ENCODE results near the gene PTPRD. TPM values are rescaled to one million over a fixed set of nuclear protein-coding genes. Genes with fewer than 3 reads are reported as not detected.

The PTPRD gene
- total and polyA plus RNA-seq, 2 donors (not counting 1 experiment from before 2014, with no cell fraction given), result 0.35 to 4.8 TPM

DNA sequence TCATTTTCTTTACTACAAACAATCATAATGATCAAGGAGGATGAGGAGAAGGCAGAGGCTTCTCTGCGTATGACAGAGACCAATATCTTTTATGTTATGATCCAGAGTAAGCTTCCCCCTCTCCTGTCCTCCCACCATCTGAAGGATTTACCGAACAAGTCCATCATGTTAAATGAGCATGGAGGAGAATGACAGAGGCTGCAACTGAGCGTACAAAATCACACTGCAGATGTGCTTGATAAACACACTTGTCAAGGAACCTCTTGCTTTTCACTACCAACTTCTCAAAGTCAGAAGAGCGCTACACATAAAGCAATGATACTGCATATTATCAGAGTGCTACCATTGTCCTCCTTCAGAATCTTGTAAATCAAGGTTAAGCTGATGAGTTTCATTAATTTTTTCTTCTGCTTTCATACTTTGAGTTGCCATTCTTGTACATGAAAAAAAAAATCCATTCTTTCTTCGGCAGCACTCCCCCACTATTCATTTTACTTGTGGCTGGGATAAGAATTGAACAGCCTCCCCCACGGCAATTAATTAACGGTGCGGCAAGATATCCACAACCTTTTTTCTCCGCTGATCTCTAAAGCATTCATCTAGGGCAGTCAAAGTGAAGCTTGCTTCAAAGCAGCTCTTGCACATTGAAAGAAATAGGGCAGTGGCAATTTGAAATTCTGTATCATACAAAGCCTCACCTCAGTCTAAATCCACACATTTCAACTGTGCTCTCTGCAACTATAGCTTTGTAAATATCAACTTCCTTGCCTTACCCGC is 2139.4 kb downstream of the PTPRD start:
- Histone ChIP-seq H3K4me1 (ENCODE audit: control insufficient read depth, extremely low read depth, insufficient read depth, low read length) (no peaks in the 10 kb centered on the region), H3K4me3 (replicated peaks in 1 of 4; ENCODE audit: control extremely low read depth in 1 of 4, insufficient read depth in 1 of 4, low read depth in 3 of 4, low read length in 4 of 4) (no peak overlapping the region), H3K9me3 (ENCODE audit: control insufficient read depth, insufficient read depth, low read depth, low read length) (no peaks in the 10 kb centered on the region), H3K27me3 (ENCODE audit: control insufficient read depth, insufficient read depth, low read length) (no peaks in the 10 kb centered on the region), H3K4me2 (ENCODE audit: extremely low read depth, insufficient read depth, low read length) (no peak overlapping the region), H3K36me3 (ENCODE audit: control insufficient read depth, insufficient read depth, low read length) (no peaks in the 10 kb centered on the region), H3K27ac (ENCODE audit: insufficient read depth, low read length) (no peak overlapping the region), H3K79me2 (ENCODE audit: control insufficient read depth, insufficient read depth, low read length) (no peaks in the 10 kb centered on the region), H4K20me1 (ENCODE audit: control insufficient read depth, extremely low read depth, insufficient read depth, low read length) (no peaks in the 10 kb centered on the region), H2AFZ (ENCODE audit: low read length) (no peak overlapping the region), H3K9ac (ENCODE audit: insufficient read depth, low read length) (no peak overlapping the region)
- DNase-seq (ENCODE audit: low read depth in 2 of 2), result no peak
- TF ChIP-seq CTCF (conservative IDR thresholded peaks at IDR 0.05 in 1 of 2, IDR thresholded peaks at IDR 0.05 in 1 of 2; ENCODE audit: low read depth in 1 of 2, low read length in 2 of 2) (no peak), EZH2 (IDR thresholded peaks at IDR 0.05; ENCODE audit: low read length, missing control alignments) (no peak)

DNA sequence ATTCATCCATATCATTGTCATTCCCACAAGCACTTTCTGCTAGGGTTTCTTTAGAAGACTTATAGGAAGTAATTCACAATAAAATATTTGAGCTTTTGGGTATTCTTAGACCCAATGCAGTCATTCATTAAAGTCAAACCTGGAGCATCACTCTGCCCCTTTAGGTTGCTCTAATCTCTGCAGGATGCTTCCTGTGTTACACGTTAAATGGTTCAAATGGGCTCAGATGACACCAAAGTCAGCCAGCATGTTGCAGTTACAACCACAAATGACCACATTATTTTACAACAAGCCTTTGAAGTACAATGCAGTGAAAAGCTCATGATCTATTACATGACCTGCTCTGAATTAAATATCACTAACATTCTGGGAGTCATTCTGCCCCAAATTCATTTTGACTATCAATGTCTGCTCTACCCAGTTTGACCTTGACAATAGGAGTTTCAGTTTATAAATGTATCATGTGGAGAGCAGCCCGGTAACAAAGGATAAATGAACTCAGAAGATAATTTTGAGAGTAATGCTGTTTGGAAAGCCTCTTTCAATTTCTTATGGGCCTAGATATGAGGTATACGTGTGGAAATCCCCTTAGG is 2144.7 kb downstream of the PTPRD start:
- Histone ChIP-seq H3K36me3 (ENCODE audit: control insufficient read depth, insufficient read depth, low read length) (no peaks in the 10 kb centered on the region), H3K79me2 (ENCODE audit: control insufficient read depth, insufficient read depth, low read length) (no peaks in the 10 kb centered on the region), H3K4me2 (ENCODE audit: extremely low read depth, insufficient read depth, low read length) (no peak overlapping the region), H3K27ac (ENCODE audit: insufficient read depth, low read length) (no peak overlapping the region), H3K4me3 (replicated peaks in 1 of 4; ENCODE audit: control extremely low read depth in 1 of 4, insufficient read depth in 1 of 4, low read depth in 3 of 4, low read length in 4 of 4) (no peak overlapping the region), H3K27me3 (ENCODE audit: control insufficient read depth, insufficient read depth, low read length) (no peaks in the 10 kb centered on the region), H3K9me3 (ENCODE audit: control insufficient read depth, insufficient read depth, low read depth, low read length) (no peaks in the 10 kb centered on the region), H2AFZ (ENCODE audit: low read length) (no peak overlapping the region), H3K9ac (ENCODE audit: insufficient read depth, low read length) (no peak overlapping the region), H4K20me1 (ENCODE audit: control insufficient read depth, extremely low read depth, insufficient read depth, low read length) (no peaks in the 10 kb centered on the region), H3K4me1 (ENCODE audit: control insufficient read depth, extremely low read depth, insufficient read depth, low read length) (no peaks in the 10 kb centered on the region)
- DNase-seq (ENCODE audit: low read depth in 2 of 2), result no peak
- TF ChIP-seq EZH2 (IDR thresholded peaks at IDR 0.05; ENCODE audit: low read length, missing control alignments), result no peak
- no peak for TF ChIP-seq CTCF (conservative IDR thresholded peaks at IDR 0.05 in 1 of 2, IDR thresholded peaks at IDR 0.05 in 1 of 2; ENCODE audit: low read depth in 1 of 2, low read length in 2 of 2)

GRCh38 chr9:8457816-8458215 is 2155.0 kb downstream of the PTPRD start:
- Histone ChIP-seq H3K4me2 (ENCODE audit: extremely low read depth, insufficient read depth, low read length) (no peak overlapping the region), H3K79me2 (ENCODE audit: control insufficient read depth, insufficient read depth, low read length) (no peaks in the 10 kb centered on the region), H3K36me3 (ENCODE audit: control insufficient read depth, insufficient read depth, low read length) (no peaks in the 10 kb centered on the region), H3K9ac (ENCODE audit: insufficient read depth, low read length) (no peak overlapping the region), H2AFZ (ENCODE audit: low read length) (no peak overlapping the region), H4K20me1 (ENCODE audit: control insufficient read depth, extremely low read depth, insufficient read depth, low read length) (no peaks in the 10 kb centered on the region), H3K4me3 (replicated peaks in 1 of 4; ENCODE audit: control extremely low read depth in 1 of 4, insufficient read depth in 1 of 4, low read depth in 3 of 4, low read length in 4 of 4) (no peak overlapping the region), H3K27me3 (ENCODE audit: control insufficient read depth, insufficient read depth, low read length) (no peaks in the 10 kb centered on the region), H3K9me3 (ENCODE audit: control insufficient read depth, insufficient read depth, low read depth, low read length) (no peaks in the 10 kb centered on the region), H3K27ac (ENCODE audit: insufficient read depth, low read length) (no peak overlapping the region), H3K4me1 (ENCODE audit: control insufficient read depth, extremely low read depth, insufficient read depth, low read length) (no peaks in the 10 kb centered on the region)
- no peak for TF ChIP-seq EZH2 (IDR thresholded peaks at IDR 0.05; ENCODE audit: low read length, missing control alignments)
- DNase-seq (ENCODE audit: low read depth in 2 of 2), result no peak

Measured in fibroblast of lung (primary cell).